WTC11 (cell line): ENCODE data around the gene CHIA. TPM values are rescaled to one million over a fixed set of nuclear protein-coding genes. Genes with fewer than 3 reads are reported as not detected.

Experiments
- ATAC-seq: fragments of 200-7000 bp; cut with Tn5 transposase; 2 replicates; pipeline ENCODE4 v1.10.0; 2021; ENCODE audit warnings: mild to moderate bottlenecking, moderate library complexity
- CTCF ChIA-PET: fragments of 300-600 bp; sonication (Branson Sonifier 250); formaldehyde crosslinking; loops from one replicate; lab custom pipeline; 2021; ENCODE audit warnings: antibody characterized with exemption; lab: Charles Lee
- POLR2A ChIA-PET: fragments of 350-600 bp; sonication (Branson Sonifier 250); formaldehyde crosslinking; loops from one replicate; lab custom pipeline; 2021; ENCODE audit warnings: antibody characterized with exemption; lab: Charles Lee
- DNase-seq: peaks from one replicate; pipeline ENCODE4 v3.0.0; 2021; ENCODE audit warnings: low spot score
- H3K27ac Mint-ChIP-seq: 2 replicates; pipeline ENCODE4 v1.8.0; 2021; ENCODE audit warnings: mixed read lengths
- H3K27me3 Mint-ChIP-seq: 2 replicates; pipeline ENCODE4 v1.8.0; 2021; ENCODE audit warnings: low read depth, mild to moderate bottlenecking, moderate library complexity, mixed read lengths
- H3K36me3 Mint-ChIP-seq: 2 replicates; pipeline ENCODE4 v1.8.0; 2021; ENCODE audit warnings: mixed read lengths
- H3K4me1 Mint-ChIP-seq: 2 replicates; pipeline ENCODE4 v1.8.0; 2022; ENCODE audit warnings: mixed read lengths
- H3K4me3 Mint-ChIP-seq: 2 replicates; pipeline ENCODE4 v1.8.0; 2021; ENCODE audit warnings: mild to moderate bottlenecking, moderate library complexity, mixed read lengths
- H3K9me3 Mint-ChIP-seq: 2 replicates; pipeline ENCODE4 v1.8.0; 2021; ENCODE audit warnings: mixed read lengths
- ATF1 ChIP-seq: sonication (generic); formaldehyde crosslinking; IDR thresholded peaks from 2 replicates; pipeline ENCODE4 v1.8.1; 2023; ENCODE audit warnings: mild to moderate bottlenecking, moderate library complexity, missing genetic modification reagents
- CBFB ChIP-seq: sonication (generic); formaldehyde crosslinking; IDR thresholded peaks from 2 replicates; pipeline ENCODE4 v1.8.1; 2022; ENCODE audit warnings: mild to moderate bottlenecking, low read depth, missing genetic modification reagents
- ESRRA ChIP-seq: sonication (generic); formaldehyde crosslinking; IDR thresholded peaks from 2 replicates; pipeline ENCODE4 v1.8.1; 2022; ENCODE audit warnings: mild to moderate bottlenecking, missing genetic modification reagents, borderline replicate concordance
- ETV6 ChIP-seq: sonication (generic); formaldehyde crosslinking; IDR thresholded peaks from 2 replicates; pipeline ENCODE4 v1.8.1; 2022; ENCODE audit warnings: mild to moderate bottlenecking, missing genetic modification reagents
- GTF2I ChIP-seq: fragments of 250-450 bp; sonication (Bioruptor Pico); conservative IDR thresholded peaks from 2 replicates; pipeline ENCODE4 v1.4.0; 2021; ENCODE audit warnings: mild to moderate bottlenecking
- IRF2 ChIP-seq: sonication (generic); formaldehyde crosslinking; IDR thresholded peaks from 2 replicates; pipeline ENCODE4 v1.8.0; 2022; ENCODE audit warnings: low read depth, missing genetic modification reagents, borderline replicate concordance
- KAT7 ChIP-seq: sonication (generic); formaldehyde crosslinking; IDR thresholded peaks from 2 replicates; pipeline ENCODE4 v1.8.1; 2023; ENCODE audit warnings: missing genetic modification reagents, mild to moderate bottlenecking, borderline replicate concordance
- NFATC4 ChIP-seq: fragments of 250-450 bp; sonication (Bioruptor Pico); IDR thresholded peaks from 2 replicates; pipeline ENCODE4 v1.9.0; 2021; ENCODE audit warnings: mild to moderate bottlenecking
- NFYB ChIP-seq: sonication (generic); formaldehyde crosslinking; conservative IDR thresholded peaks from 2 replicates; pipeline ENCODE4 v1.8.0; 2022; ENCODE audit warnings: low read depth, missing genetic modification reagents
- RORB ChIP-seq: fragments of 250-450 bp; sonication (Bioruptor Pico); IDR thresholded peaks from 2 replicates; pipeline ENCODE4 v1.9.0; 2021; ENCODE audit warnings: mild to moderate bottlenecking
- ZNF121 ChIP-seq: sonication (generic); formaldehyde crosslinking; IDR thresholded peaks from 2 replicates; pipeline ENCODE4 v1.8.0; 2023; ENCODE audit warnings: missing genetic modification reagents
- ZNF138 ChIP-seq: sonication (generic); formaldehyde crosslinking; conservative IDR thresholded peaks from 2 replicates; pipeline ENCODE4 v1.8.1; 2022; ENCODE audit warnings: mild to moderate bottlenecking, moderate library complexity, missing genetic modification reagents
- ZNF232 ChIP-seq: sonication (generic); formaldehyde crosslinking; IDR thresholded peaks from 2 replicates; pipeline ENCODE4 v1.8.0; 2022; ENCODE audit warnings: mild to moderate bottlenecking, missing genetic modification reagents
- ZNF263 ChIP-seq: sonication (generic); formaldehyde crosslinking; IDR thresholded peaks from 2 replicates; pipeline ENCODE4 v1.8.1; 2022; ENCODE audit warnings: low read depth, mild to moderate bottlenecking, moderate library complexity, missing genetic modification reagents
- ZNF396 ChIP-seq: fragments of 250-450 bp; sonication (Bioruptor Pico); IDR thresholded peaks from 2 replicates; pipeline ENCODE4 v1.8.0; 2021; ENCODE audit warnings: mild to moderate bottlenecking, moderate library complexity, borderline replicate concordance
- ZNF671 ChIP-seq: fragments of 250-450 bp; sonication (Bioruptor Pico); IDR thresholded peaks from 2 replicates; pipeline ENCODE4 v1.8.0; 2021; ENCODE audit warnings: mild to moderate bottlenecking
- total RNA-seq: library from RNA; stranded (reverse); gene quantifications from 3 replicates; pipeline ENCODE4 v1.2.3, GENCODE V29; 2021
- TF ChIP-seq, protein P1 (sequence below): fragments of 250-450 bp; sonication (Bioruptor Pico); IDR thresholded peaks from 2 replicates; pipeline ENCODE4 v1.9.0; 2021; ENCODE audit warnings: moderate library complexity, mild to moderate bottlenecking, inconsistent platforms, borderline replicate concordance
- TF ChIP-seq, protein P2 (sequence below): sonication (generic); formaldehyde crosslinking; IDR thresholded peaks from 2 replicates; pipeline ENCODE4 v1.8.0; 2023; ENCODE audit warnings: missing genetic modification reagents, mild to moderate bottlenecking, borderline replicate concordance
- TF ChIP-seq, protein P3 (sequence below): fragments of 250-450 bp; sonication (Bioruptor Pico); conservative IDR thresholded peaks from 2 replicates; pipeline ENCODE4 v1.9.0; 2021; ENCODE audit warnings: mild to moderate bottlenecking
- TF ChIP-seq, protein P4 (sequence below): sonication (generic); formaldehyde crosslinking; IDR thresholded peaks from 2 replicates; pipeline ENCODE4 v1.8.0; 2022; ENCODE audit warnings: mild to moderate bottlenecking, missing genetic modification reagents
- TF ChIP-seq, protein P5 (sequence below): sonication (generic); formaldehyde crosslinking; IDR thresholded peaks from 2 replicates; pipeline ENCODE4 v1.8.1; 2023; ENCODE audit warnings: mild to moderate bottlenecking, missing genetic modification reagents
- TF ChIP-seq, protein P6 (sequence below): sonication (generic); formaldehyde crosslinking; IDR thresholded peaks from 2 replicates; pipeline ENCODE4 v1.8.1; 2023; ENCODE audit warnings: mild to moderate bottlenecking, missing genetic modification reagents
- TF ChIP-seq, protein P7 (sequence below): sonication (generic); formaldehyde crosslinking; IDR thresholded peaks from 2 replicates; pipeline ENCODE4 v1.8.1; 2023; ENCODE audit warnings: mild to moderate bottlenecking, missing genetic modification reagents, moderate library complexity
- TF ChIP-seq, protein P8 (sequence below): sonication (generic); formaldehyde crosslinking; conservative IDR thresholded peaks from 2 replicates; pipeline ENCODE4 v1.8.1; 2022; ENCODE audit warnings: mild to moderate bottlenecking, missing genetic modification reagents

CHIA gene
- total RNA-seq, 1 experiment from 2014 or later, result not detected

DNA sequence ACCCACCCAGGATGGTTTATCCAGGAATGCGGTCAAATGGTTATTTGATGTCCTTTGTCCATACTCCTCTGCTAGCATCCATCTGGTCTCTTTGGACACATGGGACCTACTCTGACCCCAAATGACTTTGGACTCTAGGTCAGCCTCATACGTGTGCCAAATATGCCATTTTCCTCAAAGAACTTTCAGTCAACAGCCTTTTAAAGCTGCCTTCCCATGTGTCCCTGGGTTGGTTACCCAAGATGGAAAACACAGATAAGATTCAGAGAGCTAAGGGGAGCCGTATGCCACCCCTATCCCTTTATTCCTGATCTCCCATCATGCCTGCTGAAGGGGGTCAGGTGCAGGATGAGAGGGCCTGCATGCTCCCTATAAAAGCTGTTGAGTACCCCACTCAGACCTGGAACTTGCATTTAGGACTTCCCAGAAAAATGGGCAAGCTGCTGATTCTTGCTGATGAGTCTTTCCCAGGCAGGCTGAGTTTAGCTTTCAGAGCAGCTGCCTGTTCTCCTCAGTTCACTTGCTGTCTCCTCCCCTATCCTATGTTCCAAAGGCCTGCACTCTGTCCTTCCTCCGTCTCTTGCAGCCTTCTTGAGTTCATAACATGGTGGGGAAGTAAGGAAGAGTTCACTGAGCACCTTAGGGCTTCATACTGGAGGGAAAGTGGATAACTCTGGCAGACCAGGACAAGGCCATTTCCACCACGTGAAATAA is 43.4 kb upstream of the CHIA start (continued):
- TF ChIP-seq, protein P1, sequence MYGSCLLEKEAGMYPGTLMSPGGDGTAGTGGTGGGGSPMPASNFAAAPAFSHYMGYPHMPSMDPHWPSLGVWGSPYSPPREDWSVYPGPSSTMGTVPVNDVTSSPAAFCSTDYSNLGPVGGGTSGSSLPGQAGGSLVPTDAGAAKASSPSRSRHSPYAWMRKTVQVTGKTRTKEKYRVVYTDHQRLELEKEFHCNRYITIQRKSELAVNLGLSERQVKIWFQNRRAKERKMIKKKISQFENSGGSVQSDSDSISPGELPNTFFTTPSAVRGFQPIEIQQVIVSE (CRISPR knock-in tag), result no peak
- TF ChIP-seq GTF2I (CRISPR knock-in tag) (no peak), ETV6 (CRISPR knock-in tag) (no peak), KAT7 (CRISPR knock-in tag) (no peak), ESRRA (no peak), CBFB (CRISPR knock-in tag) (no peak), ZNF396 (no peak)
- TF ChIP-seq, protein P2, sequence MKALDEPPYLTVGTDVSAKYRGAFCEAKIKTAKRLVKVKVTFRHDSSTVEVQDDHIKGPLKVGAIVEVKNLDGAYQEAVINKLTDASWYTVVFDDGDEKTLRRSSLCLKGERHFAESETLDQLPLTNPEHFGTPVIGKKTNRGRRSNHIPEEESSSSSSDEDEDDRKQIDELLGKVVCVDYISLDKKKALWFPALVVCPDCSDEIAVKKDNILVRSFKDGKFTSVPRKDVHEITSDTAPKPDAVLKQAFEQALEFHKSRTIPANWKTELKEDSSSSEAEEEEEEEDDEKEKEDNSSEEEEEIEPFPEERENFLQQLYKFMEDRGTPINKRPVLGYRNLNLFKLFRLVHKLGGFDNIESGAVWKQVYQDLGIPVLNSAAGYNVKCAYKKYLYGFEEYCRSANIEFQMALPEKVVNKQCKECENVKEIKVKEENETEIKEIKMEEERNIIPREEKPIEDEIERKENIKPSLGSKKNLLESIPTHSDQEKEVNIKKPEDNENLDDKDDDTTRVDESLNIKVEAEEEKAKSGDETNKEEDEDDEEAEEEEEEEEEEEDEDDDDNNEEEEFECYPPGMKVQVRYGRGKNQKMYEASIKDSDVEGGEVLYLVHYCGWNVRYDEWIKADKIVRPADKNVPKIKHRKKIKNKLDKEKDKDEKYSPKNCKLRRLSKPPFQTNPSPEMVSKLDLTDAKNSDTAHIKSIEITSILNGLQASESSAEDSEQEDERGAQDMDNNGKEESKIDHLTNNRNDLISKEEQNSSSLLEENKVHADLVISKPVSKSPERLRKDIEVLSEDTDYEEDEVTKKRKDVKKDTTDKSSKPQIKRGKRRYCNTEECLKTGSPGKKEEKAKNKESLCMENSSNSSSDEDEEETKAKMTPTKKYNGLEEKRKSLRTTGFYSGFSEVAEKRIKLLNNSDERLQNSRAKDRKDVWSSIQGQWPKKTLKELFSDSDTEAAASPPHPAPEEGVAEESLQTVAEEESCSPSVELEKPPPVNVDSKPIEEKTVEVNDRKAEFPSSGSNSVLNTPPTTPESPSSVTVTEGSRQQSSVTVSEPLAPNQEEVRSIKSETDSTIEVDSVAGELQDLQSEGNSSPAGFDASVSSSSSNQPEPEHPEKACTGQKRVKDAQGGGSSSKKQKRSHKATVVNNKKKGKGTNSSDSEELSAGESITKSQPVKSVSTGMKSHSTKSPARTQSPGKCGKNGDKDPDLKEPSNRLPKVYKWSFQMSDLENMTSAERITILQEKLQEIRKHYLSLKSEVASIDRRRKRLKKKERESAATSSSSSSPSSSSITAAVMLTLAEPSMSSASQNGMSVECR (CRISPR knock-in tag), result no peak
- TF ChIP-seq, protein P3, sequence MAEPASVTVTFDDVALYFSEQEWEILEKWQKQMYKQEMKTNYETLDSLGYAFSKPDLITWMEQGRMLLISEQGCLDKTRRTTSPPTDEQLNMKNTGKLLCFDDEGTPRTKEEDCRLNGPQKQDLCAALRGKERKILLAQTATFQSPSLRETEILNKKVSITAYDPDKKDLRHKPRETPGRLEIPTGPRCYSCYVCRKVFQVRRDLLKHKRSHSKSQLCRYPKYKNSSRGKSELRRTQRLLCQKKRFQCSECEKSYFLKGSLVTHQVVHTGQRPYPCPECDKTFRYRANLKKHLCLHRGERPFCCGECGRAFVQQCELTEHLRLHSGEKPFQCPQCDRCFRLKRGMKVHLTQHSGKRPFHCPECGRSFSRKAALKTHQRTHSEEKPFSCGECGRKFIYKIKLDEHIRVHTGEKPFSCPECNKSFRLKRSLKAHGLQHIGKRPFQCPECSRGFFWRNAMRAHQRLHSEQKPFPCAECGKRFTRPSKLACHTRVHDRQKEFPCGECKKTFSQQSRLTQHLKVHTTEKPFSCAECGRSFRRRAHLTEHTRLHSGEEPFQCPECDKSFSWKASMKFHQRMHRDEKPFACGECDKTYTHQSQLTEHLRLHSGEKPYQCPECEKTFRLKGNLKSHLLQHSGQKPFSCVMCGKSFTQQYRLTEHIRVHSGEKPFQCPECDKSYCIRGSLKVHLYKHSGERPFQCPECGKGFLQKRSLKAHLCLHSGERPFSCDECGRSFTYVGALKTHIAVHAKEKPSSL, result no peak
- TF ChIP-seq, protein P4, sequence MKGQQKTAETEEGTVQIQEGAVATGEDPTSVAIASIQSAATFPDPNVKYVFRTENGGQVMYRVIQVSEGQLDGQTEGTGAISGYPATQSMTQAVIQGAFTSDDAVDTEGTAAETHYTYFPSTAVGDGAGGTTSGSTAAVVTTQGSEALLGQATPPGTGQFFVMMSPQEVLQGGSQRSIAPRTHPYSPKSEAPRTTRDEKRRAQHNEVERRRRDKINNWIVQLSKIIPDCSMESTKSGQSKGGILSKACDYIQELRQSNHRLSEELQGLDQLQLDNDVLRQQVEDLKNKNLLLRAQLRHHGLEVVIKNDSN (CRISPR knock-in tag), result no peak
- TF ChIP-seq, protein P5, sequence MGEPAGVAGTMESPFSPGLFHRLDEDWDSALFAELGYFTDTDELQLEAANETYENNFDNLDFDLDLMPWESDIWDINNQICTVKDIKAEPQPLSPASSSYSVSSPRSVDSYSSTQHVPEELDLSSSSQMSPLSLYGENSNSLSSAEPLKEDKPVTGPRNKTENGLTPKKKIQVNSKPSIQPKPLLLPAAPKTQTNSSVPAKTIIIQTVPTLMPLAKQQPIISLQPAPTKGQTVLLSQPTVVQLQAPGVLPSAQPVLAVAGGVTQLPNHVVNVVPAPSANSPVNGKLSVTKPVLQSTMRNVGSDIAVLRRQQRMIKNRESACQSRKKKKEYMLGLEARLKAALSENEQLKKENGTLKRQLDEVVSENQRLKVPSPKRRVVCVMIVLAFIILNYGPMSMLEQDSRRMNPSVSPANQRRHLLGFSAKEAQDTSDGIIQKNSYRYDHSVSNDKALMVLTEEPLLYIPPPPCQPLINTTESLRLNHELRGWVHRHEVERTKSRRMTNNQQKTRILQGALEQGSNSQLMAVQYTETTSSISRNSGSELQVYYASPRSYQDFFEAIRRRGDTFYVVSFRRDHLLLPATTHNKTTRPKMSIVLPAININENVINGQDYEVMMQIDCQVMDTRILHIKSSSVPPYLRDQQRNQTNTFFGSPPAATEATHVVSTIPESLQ (CRISPR knock-in tag), result no peak

DNA sequence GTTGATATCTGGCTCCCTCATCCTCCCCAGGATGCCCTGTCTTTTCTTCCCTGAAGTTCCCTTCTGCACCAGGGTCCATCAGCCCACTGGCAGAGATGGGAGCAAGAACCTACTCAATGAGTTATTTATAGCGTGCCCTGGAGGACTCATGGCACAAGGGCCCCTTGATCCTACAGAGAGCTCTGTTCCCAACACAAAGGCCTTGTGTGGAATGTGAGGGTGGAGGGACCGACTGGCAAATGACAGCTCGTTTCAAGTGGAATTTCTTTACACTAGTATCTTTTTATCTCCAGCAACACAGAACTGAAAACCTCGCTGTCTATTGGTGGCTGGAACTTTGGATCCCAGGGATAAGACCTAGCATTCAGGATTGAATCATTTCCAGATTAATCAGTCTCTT is 40.7 kb upstream of the CHIA start:
- H3K9me3 Mint-ChIP-seq, result no peaks in the 10 kb centered on the region
- ChIA-PET POLR2A (no interaction called here), CTCF (no interaction called here)
- ATAC-seq, result no peak
- no peak overlapping the region for H3K4me3 Mint-ChIP-seq
- H3K4me1 Mint-ChIP-seq, result no peaks in the 10 kb centered on the region
- DNase-seq, result no peak
- H3K27me3 Mint-ChIP-seq, result peaks cover 3% of the 10 kb centered on the region; the same call in 1 of the 2 replicates
- TF ChIP-seq, protein P6, sequence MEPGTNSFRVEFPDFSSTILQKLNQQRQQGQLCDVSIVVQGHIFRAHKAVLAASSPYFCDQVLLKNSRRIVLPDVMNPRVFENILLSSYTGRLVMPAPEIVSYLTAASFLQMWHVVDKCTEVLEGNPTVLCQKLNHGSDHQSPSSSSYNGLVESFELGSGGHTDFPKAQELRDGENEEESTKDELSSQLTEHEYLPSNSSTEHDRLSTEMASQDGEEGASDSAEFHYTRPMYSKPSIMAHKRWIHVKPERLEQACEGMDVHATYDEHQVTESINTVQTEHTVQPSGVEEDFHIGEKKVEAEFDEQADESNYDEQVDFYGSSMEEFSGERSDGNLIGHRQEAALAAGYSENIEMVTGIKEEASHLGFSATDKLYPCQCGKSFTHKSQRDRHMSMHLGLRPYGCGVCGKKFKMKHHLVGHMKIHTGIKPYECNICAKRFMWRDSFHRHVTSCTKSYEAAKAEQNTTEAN, result no peak
- TF ChIP-seq, protein P7, sequence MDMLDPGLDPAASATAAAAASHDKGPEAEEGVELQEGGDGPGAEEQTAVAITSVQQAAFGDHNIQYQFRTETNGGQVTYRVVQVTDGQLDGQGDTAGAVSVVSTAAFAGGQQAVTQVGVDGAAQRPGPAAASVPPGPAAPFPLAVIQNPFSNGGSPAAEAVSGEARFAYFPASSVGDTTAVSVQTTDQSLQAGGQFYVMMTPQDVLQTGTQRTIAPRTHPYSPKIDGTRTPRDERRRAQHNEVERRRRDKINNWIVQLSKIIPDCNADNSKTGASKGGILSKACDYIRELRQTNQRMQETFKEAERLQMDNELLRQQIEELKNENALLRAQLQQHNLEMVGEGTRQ (CRISPR knock-in tag), result no peak
- TF ChIP-seq NFATC4 (CRISPR knock-in tag), result no peak
- TF ChIP-seq, protein P8, sequence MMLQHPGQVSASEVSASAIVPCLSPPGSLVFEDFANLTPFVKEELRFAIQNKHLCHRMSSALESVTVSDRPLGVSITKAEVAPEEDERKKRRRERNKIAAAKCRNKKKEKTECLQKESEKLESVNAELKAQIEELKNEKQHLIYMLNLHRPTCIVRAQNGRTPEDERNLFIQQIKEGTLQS (CRISPR knock-in tag), result no peak
- TF ChIP-seq NFYB, result no peak
- TF ChIP-seq RORB (CRISPR knock-in tag), result no peak
- no peak for TF ChIP-seq ZNF671 (CRISPR knock-in tag)
- TF ChIP-seq ZNF138 (CRISPR knock-in tag), result no peak
- no peak for TF ChIP-seq KAT7 (CRISPR knock-in tag)
- no peak for TF ChIP-seq ATF1
- TF ChIP-seq ZNF232 (CRISPR knock-in tag), result no peak
- no peak for TF ChIP-seq ESRRA
- TF ChIP-seq ZNF263 (CRISPR knock-in tag), result no peak
- TF ChIP-seq IRF2 (CRISPR knock-in tag), result no peak
- no peak for TF ChIP-seq ZNF121 (CRISPR knock-in tag)
- no peak overlapping the region for H3K27ac Mint-ChIP-seq
- H3K36me3 Mint-ChIP-seq, result no peaks in the 10 kb centered on the region
